Vagina (tissue), 2 donors: ENCODE measurements around the gene ABO. TPM values are rescaled to one million over a fixed set of nuclear protein-coding genes. Genes with fewer than 3 reads are reported as not detected.
"Not testable (repeated sequence)": the region's sequence is repeated elsewhere in the genome, so short reads cannot be mapped to it uniquely, and the experiment has no call there.

ENCODE experiments used
- DNase-seq, 2 donors: peaks; one replicate each; pipeline ENCODE4 v3.0.0-alpha.2; 2017; ENCODE audit errors: extremely low spot score in 2 of 2
- H3K27ac ChIP-seq: fragments of 200-600 bp; sonication (generic); one replicate; pipeline ENCODE4 v1.5.1; 2019
- H3K27me3 ChIP-seq: fragments of 200-600 bp; sonication (generic); one replicate; pipeline ENCODE4 v1.5.1; 2019
- H3K36me3 ChIP-seq, 2 donors: fragments of 200-600 bp; sonication (generic); one replicate each; pipeline ENCODE4 v1.5.1; 2017 to 2019
- H3K4me1 ChIP-seq: fragments of 200-600 bp; sonication (generic); one replicate; pipeline ENCODE4 v1.5.1; 2019
- H3K4me3 ChIP-seq, 2 donors: fragments of 200-600 bp; sonication (generic); 1 replicate in 1 of 2; 2 replicates in 1 of 2; pipeline ENCODE4 v1.5.1; 2016 to 2019
- H3K9me3 ChIP-seq: fragments of 200-600 bp; sonication (generic); one replicate; pipeline ENCODE4 v1.5.1; 2019
- CTCF ChIP-seq, 3 experiments: fragments of 450-650 bp in 2 of 3; fragments of 200-600 bp in 1 of 3; sonication (generic) in 1 of 3; IDR thresholded peaks; one replicate each; pipeline ENCODE4 v1.5.1; 2017 to 2019; ENCODE audit warnings: antibody characterized with exemption in 3 of 3, mild to moderate bottlenecking in 2 of 3, moderate library complexity in 2 of 3
- POLR2A ChIP-seq, 2 donors: fragments of 450-650 bp; IDR thresholded peaks; one replicate each; pipeline ENCODE4 v1.6.1; 2017; ENCODE audit warnings: antibody characterized with exemption in 2 of 2, mild to moderate bottlenecking in 2 of 2, moderate library complexity in 2 of 2
- POLR2AphosphoS5 ChIP-seq, 2 donors: sonication (generic); formaldehyde crosslinking; IDR thresholded peaks; one replicate each; pipeline ENCODE4 v1.9.0; 2017; ENCODE audit warnings: antibody characterized with exemption in 2 of 2, mild to moderate bottlenecking in 2 of 2, low read depth in 1 of 2; ENCODE audit not compliant: insufficient read depth in 1 of 2
- intact Hi-C: fragments of 100-400 bp; cut with DNase I; formaldehyde crosslinking; loops from one replicate; pipeline ENCODE4 v1.15.1; 2023
- total RNA-seq: library from RNA; depleted of rRNA; stranded (reverse); fragments of >200 nt; gene quantifications from one replicate; pipeline ENCODE4 v1.2.3, GENCODE V29; 2016

Gene ABO
- total RNA-seq, 1 donor from 2014 or later = 17.2 TPM

DNA sequence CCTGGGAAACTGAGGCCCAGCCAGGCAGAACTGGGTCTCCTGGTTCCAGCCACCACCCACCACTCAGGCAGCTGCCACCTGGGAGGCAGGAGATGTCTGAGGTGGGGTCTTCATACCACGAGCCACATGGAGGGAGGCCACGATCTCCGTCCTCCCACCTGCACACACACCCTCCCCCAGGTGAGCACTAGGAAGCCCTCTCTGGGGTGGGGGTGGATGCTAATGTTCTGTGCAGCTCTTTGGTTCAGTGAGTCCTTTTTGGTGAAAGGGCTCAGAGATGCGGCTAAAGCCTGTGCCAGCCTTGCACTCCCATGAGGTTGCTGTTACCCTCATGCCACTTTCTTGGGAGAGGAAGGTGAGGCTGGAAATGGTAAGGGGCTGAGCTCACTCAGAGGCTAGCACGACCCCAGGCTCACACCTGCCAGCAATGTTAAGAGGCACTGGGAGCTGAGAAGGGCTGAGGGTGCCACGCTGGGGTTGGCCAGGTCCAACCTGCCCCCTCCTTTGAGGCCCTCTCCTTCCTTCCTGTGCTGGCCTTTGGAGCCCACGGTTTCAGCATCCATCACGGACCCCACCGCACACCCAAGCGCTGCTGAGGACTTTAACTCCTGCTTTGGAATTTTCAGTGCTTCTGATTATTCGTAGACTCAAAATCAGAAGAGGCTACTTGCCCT lies 39.3 kb downstream of the ABO start:
- H3K9me3 ChIP-seq = no peaks in the 10 kb centered on the region
- H3K4me3 ChIP-seq = no peak overlapping the region
- DNase-seq = peak; percentile 58 to 75
- H3K4me1 ChIP-seq = peaks cover 22% of the 10 kb centered on the region
- no peaks in the 10 kb centered on the region for H3K36me3 ChIP-seq
- no peak for TF ChIP-seq CTCF (IDR thresholded peaks at IDR 0.05)
- TF ChIP-seq POLR2AphosphoS5 (IDR thresholded peaks at IDR 0.05; ENCODE audit: insufficient read depth in 1 of 2, low read depth in 1 of 2) = no peak
- no peak for TF ChIP-seq POLR2A (IDR thresholded peaks at IDR 0.05)
- intact Hi-C loops = no loop called here
- H3K27ac ChIP-seq = no peak overlapping the region
- H3K27me3 ChIP-seq = no peaks in the 10 kb centered on the region

DNA sequence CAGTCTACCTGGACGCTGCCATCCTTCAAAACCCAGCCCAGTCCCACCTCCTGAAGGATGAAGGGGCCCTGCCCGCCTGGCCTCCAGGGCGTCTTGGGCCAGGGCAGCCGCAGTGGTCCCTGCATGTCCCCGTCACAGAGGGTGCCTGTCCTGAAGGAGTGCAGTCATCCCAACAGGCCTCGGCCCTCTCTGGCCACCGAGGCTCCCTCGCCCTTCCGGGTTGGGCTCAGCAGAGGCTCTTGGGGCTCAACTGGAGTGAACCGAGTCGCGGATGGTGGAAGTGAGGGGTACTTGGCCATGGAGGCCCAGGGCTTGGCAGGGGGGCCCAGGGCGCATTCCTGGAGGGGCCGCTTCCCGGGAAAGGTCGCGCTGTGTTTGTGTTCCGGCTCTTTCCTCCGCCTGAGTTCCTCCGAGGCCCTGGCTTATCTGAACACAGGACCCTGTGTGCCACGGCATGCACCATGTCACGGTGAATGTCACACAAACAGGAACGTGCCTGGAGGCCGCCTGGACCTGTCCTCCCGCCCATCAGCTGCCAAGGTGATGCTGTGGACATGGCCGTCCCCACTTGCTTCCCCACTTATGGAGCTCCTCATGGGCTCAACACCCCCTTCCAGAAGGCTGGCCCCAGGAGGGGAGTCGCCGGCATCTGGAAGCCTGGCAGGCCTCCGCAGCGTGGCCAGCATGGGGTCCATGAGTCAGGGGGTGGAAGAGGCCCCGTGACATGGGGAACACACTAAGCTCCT lies 40.3 kb downstream of the ABO start:
- no peak overlapping the region for H3K4me3 ChIP-seq
- peak; percentile 70 to 85 for DNase-seq
- no peaks in the 10 kb centered on the region for H3K36me3 ChIP-seq
- H3K27ac ChIP-seq = no peak overlapping the region
- TF ChIP-seq CTCF (IDR thresholded peaks at IDR 0.05) (no peak), POLR2AphosphoS5 (IDR thresholded peaks at IDR 0.05; ENCODE audit: insufficient read depth in 1 of 2, low read depth in 1 of 2) (no peak), POLR2A (IDR thresholded peaks at IDR 0.05) (no peak)
- intact Hi-C loops = no loop called here
- peaks cover 22% of the 10 kb centered on the region for H3K4me1 ChIP-seq
- H3K9me3 ChIP-seq = no peaks in the 10 kb centered on the region
- no peaks in the 10 kb centered on the region for H3K27me3 ChIP-seq

- peak; percentile 58 to 61 for DNase-seq
- H3K9me3 ChIP-seq = no peaks in the 10 kb centered on the region
- no peak overlapping the region for H3K27ac ChIP-seq
- H3K36me3 ChIP-seq = no peaks in the 10 kb centered on the region
- H3K4me1 ChIP-seq = peaks cover 14% of the 10 kb centered on the region
- intact Hi-C loops = no loop called here
- no peaks in the 10 kb centered on the region for H3K27me3 ChIP-seq
- no peak overlapping the region for H3K4me3 ChIP-seq
- TF ChIP-seq CTCF (IDR thresholded peaks at IDR 0.05) = no peak
- no peak for TF ChIP-seq POLR2AphosphoS5 (IDR thresholded peaks at IDR 0.05; ENCODE audit: insufficient read depth in 1 of 2, low read depth in 1 of 2)
- TF ChIP-seq POLR2A (IDR thresholded peaks at IDR 0.05) = no peak
Measured at GRCh38 chr9:133233681-133234432, 41.1 kb downstream of the ABO start.

- H3K27me3 ChIP-seq, H3K36me3 ChIP-seq, intact Hi-C loops, H3K9me3 ChIP-seq, DNase-seq, H3K27ac ChIP-seq, H3K4me1 ChIP-seq, H3K4me3 ChIP-seq: not testable (repeated sequence)
Measured at GRCh38 chr9:133231934-133232568, 43.0 kb downstream of the ABO start.

DNA sequence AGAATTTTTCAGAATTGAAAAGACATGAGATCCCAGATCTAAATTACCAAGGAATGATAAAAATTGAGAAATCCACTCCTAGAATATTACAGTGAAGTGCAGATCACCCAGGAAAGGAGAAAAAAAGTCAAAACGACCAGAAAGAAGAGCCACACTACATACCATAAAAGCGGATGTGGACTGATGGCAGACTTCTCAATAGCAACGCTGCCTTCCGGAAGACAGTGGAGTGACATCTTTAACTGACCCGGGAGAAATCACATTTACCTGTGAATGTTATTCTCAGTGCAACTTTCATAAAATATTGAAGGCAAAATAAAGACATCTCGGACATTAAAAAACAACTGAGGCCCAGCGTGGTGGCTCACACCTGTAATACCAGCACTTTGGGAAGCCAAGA lies 44.5 kb downstream of the ABO start:
- H3K27ac ChIP-seq, H3K27me3 ChIP-seq, H3K36me3 ChIP-seq, intact Hi-C loops, H3K4me3 ChIP-seq, H3K4me1 ChIP-seq, H3K9me3 ChIP-seq, DNase-seq: not testable (repeated sequence)
